Measurements from ENCODE around the gene TRMT10B.

TRMT10B gene

DNA sequence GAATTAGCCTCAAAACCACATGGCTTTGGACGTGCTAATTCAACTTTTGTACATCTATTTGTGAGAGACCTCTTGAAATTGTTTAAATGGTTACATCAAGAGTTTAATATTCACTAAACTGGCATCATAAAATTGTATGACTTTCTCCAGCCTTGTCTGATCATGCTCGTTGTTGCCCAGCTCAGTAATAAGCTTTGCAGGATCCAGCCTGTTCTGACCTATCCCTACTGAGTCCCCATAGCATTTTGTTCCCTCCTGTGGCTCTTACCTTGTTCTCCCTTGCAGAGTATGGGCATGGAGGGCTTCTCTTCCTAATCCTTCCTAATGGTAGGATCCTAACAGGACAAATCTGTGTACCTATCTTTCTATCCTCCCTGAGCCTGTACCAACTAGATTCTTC lies 24.9 kb downstream of the TRMT10B start:
- H3K4me3 ChIP-seq (ENCODE audit: low read depth, low read length, poor library complexity, severe bottlenecking), result no peak overlapping the region
- peaks cover 90% of the 10 kb centered on the region for H3K36me3 ChIP-seq (ENCODE audit: insufficient read depth, low read length)
- H3K27ac ChIP-seq (ENCODE audit: low read depth, low read length, poor library complexity, severe bottlenecking), result no peak overlapping the region
- H3K9ac ChIP-seq (ENCODE audit: low read length), result no peak overlapping the region
- no peak overlapping the region for H2AFZ ChIP-seq (ENCODE audit: low read length)
- no peaks in the 10 kb centered on the region for H3K9me3 ChIP-seq (ENCODE audit: low read length)
- H3K79me2 ChIP-seq (ENCODE audit: insufficient read depth, low read length), result peaks cover 11% of the 10 kb centered on the region; the same call in 1 of the 2 replicates
- no peaks in the 10 kb centered on the region for H3F3A ChIP-seq (ENCODE audit: insufficient read depth, low read length)
- no peak overlapping the region for H3K4me2 ChIP-seq (ENCODE audit: low read length)
- no peaks in the 10 kb centered on the region for H4K20me1 ChIP-seq (ENCODE audit: insufficient read depth, low read length)
- peaks cover 14% of the 10 kb centered on the region for H3K4me1 ChIP-seq (ENCODE audit: insufficient read depth, low read length, severe bottlenecking)
- no peak for TF ChIP-seq EZH2 (IDR thresholded peaks at IDR 0.05; ENCODE audit: borderline replicate concordance, low read length)
- no peak for TF ChIP-seq CTCF (IDR thresholded peaks at IDR 0.05; ENCODE audit: low read length)
- no peaks in the 10 kb centered on the region for H3K27me3 ChIP-seq (ENCODE audit: insufficient read depth, low read length)
- no peaks in the 10 kb centered on the region for H3K9me2 ChIP-seq (ENCODE audit: low read depth, low read length)

- peaks cover 42% of the 10 kb centered on the region for H3K36me3 ChIP-seq (ENCODE audit: insufficient read depth, low read length)
- no peaks in the 10 kb centered on the region for H4K20me1 ChIP-seq (ENCODE audit: insufficient read depth, low read length)
- peaks cover 23% of the 10 kb centered on the region for H3K79me2 ChIP-seq (ENCODE audit: insufficient read depth, low read length)
- no peak for TF ChIP-seq EZH2 (IDR thresholded peaks at IDR 0.05; ENCODE audit: borderline replicate concordance, low read length)
- TF ChIP-seq CTCF (IDR thresholded peaks at IDR 0.05; ENCODE audit: low read length), result no peak
- H3K4me1 ChIP-seq (ENCODE audit: insufficient read depth, low read length, severe bottlenecking), result peaks cover 27% of the 10 kb centered on the region
- H3K9me2 ChIP-seq (ENCODE audit: low read depth, low read length), result no peaks in the 10 kb centered on the region
- H3K27me3 ChIP-seq (ENCODE audit: insufficient read depth, low read length), result no peaks in the 10 kb centered on the region
- H3K4me2 ChIP-seq (ENCODE audit: low read length), result peak overlapping the region; percentile 78
- H2AFZ ChIP-seq (ENCODE audit: low read length), result no peak overlapping the region
- peak overlapping the region; percentile 79 for H3K27ac ChIP-seq (ENCODE audit: low read depth, low read length, poor library complexity, severe bottlenecking)
- no peaks in the 10 kb centered on the region for H3F3A ChIP-seq (ENCODE audit: insufficient read depth, low read length)
- peak overlapping the region; percentile 97 for H3K9ac ChIP-seq (ENCODE audit: low read length)
- no peaks in the 10 kb centered on the region for H3K9me3 ChIP-seq (ENCODE audit: low read length)
- peak overlapping the region; percentile 99 for H3K4me3 ChIP-seq (ENCODE audit: low read depth, low read length, poor library complexity, severe bottlenecking)
These were observed 30.6 kb downstream of the TRMT10B start for GRCh38 chr9:37784291-37784615.

GRCh38 chr9:37784616-37785483 lies 31.2 kb downstream of the TRMT10B start, which contains the start of gene EXOSC3:
Gene EXOSC3, minus strand, starts transcription at chr9:37785064. Its CDS starts 20 bp downstream, at chr9:37785044.
- H3F3A ChIP-seq (ENCODE audit: insufficient read depth, low read length), result no peaks in the 10 kb centered on the region
- H3K4me1 ChIP-seq (ENCODE audit: insufficient read depth, low read length, severe bottlenecking), result peaks cover 27% of the 10 kb centered on the region
- peak within 1 kb of the TSS; percentile 99 for H3K4me3 ChIP-seq (ENCODE audit: low read depth, low read length, poor library complexity, severe bottlenecking)
- H3K36me3 ChIP-seq (ENCODE audit: insufficient read depth, low read length), result peaks cover 36% of the 10 kb centered on the region
- no peaks in the 10 kb centered on the region for H3K9me3 ChIP-seq (ENCODE audit: low read length)
- peak within 1 kb of the TSS; percentile 79 for H3K27ac ChIP-seq (ENCODE audit: low read depth, low read length, poor library complexity, severe bottlenecking)
- peak within 1 kb of the TSS; percentile 97 for H3K9ac ChIP-seq (ENCODE audit: low read length)
- no peak within 1 kb of the TSS; the same call in 1 of the 2 replicates for H2AFZ ChIP-seq (ENCODE audit: low read length)
- H3K9me2 ChIP-seq (ENCODE audit: low read depth, low read length), result no peaks in the 10 kb centered on the region
- H3K79me2 ChIP-seq (ENCODE audit: insufficient read depth, low read length), result peaks cover 23% of the 10 kb centered on the region
- no peaks in the 10 kb centered on the region for H4K20me1 ChIP-seq (ENCODE audit: insufficient read depth, low read length)
- TF ChIP-seq CTCF (IDR thresholded peaks at IDR 0.05; ENCODE audit: low read length) (no peak), EZH2 (IDR thresholded peaks at IDR 0.05; ENCODE audit: borderline replicate concordance, low read length) (no peak)
- H3K27me3 ChIP-seq (ENCODE audit: insufficient read depth, low read length), result no peaks in the 10 kb centered on the region
- peak within 1 kb of the TSS; percentile 78 for H3K4me2 ChIP-seq (ENCODE audit: low read length)

Data from OCI-LY1 (cell line).